ENCODE measurements around the gene TRIOBP.

GRCh38 chr22:37823134-37823985 lies 126.5 kb downstream of the TRIOBP start, which contains the start of gene GALR3:
- TF ChIP-seq, protein P1, sequence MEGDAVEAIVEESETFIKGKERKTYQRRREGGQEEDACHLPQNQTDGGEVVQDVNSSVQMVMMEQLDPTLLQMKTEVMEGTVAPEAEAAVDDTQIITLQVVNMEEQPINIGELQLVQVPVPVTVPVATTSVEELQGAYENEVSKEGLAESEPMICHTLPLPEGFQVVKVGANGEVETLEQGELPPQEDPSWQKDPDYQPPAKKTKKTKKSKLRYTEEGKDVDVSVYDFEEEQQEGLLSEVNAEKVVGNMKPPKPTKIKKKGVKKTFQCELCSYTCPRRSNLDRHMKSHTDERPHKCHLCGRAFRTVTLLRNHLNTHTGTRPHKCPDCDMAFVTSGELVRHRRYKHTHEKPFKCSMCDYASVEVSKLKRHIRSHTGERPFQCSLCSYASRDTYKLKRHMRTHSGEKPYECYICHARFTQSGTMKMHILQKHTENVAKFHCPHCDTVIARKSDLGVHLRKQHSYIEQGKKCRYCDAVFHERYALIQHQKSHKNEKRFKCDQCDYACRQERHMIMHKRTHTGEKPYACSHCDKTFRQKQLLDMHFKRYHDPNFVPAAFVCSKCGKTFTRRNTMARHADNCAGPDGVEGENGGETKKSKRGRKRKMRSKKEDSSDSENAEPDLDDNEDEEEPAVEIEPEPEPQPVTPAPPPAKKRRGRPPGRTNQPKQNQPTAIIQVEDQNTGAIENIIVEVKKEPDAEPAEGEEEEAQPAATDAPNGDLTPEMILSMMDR (IDR thresholded peaks at IDR 0.05) = no peak
- TF ChIP-seq POLR2AphosphoS5 (IDR thresholded peaks at IDR 0.05; ENCODE audit: insufficient read depth in 1 of 2, low read depth in 1 of 2) = no peak
